GM18868 (cell line): ENCODE data around the gene EI24.

Source experiments
- ATAC-seq: cut with Tn5 transposase; IDR thresholded peaks from one replicate; pipeline ENCODE4 v1.9.1; 2021; ENCODE audit warnings: mild to moderate bottlenecking, moderate library complexity; ENCODE audit not compliant: unreplicated experiment

The EI24 gene

GRCh38 chr11:125626288-125626950 lies 57.1 kb downstream of the EI24 start:
- peak; percentile 35 for ATAC-seq

GRCh38 chr11:125627236-125627910 lies 58.1 kb downstream of the EI24 start:
- ATAC-seq, result no peak
